ENCODE measurements around the gene CSTF2T. TPM values are rescaled to one million over a fixed set of nuclear protein-coding genes. Genes with fewer than 3 reads are reported as not detected.

CSTF2T gene
- total and polyA plus RNA-seq, 2 donors (not counting 1 experiment from before 2014, with no cell fraction given), result 4.5 to 36.4 TPM

- no peak overlapping the region for H3K27ac Mint-ChIP-seq
- Histone ChIP-seq H3K9ac (ENCODE audit: low read length) (no peak overlapping the region), H3K4me1 (ENCODE audit: control insufficient read depth in 2 of 2, insufficient read depth in 2 of 2, low read length in 2 of 2) (no peaks in the 10 kb centered on the region), H3K27ac (ENCODE audit: low read length in 2 of 2) (no peak overlapping the region), H2AFZ (ENCODE audit: insufficient read depth, low read depth, low read length, poor library complexity, severe bottlenecking) (no peak overlapping the region), H3K27me3 (replicated peaks in 1 of 4; ENCODE audit: control extremely low read depth in 1 of 4, control insufficient read depth in 3 of 4, insufficient read depth in 4 of 4, low read length in 3 of 4) (no peaks in the 10 kb centered on the region), H3K9me3 (ENCODE audit: control extremely low read depth in 1 of 3, control insufficient read depth in 2 of 3, insufficient read depth in 1 of 3, low read length in 2 of 3) (no peaks in the 10 kb centered on the region), H3K4me3 (ENCODE audit: control extremely low read depth in 1 of 5, extremely low read depth in 1 of 5, insufficient read depth in 1 of 5, low read depth in 2 of 5, low read length in 4 of 5) (no peak overlapping the region), H4K20me1 (ENCODE audit: control insufficient read depth, insufficient read depth, low read length, poor library complexity, severe bottlenecking) (no peaks in the 10 kb centered on the region), H3K36me3 (replicated peaks in 1 of 2; ENCODE audit: control extremely low read depth in 1 of 2, control insufficient read depth in 1 of 2, extremely low read depth in 1 of 2, insufficient read depth in 2 of 2, low read length in 1 of 2) (no peaks in the 10 kb centered on the region), H3K4me2 (replicated peaks; ENCODE audit: low read depth, low read length, poor library complexity, severe bottlenecking) (no peak overlapping the region), H3K79me2 (ENCODE audit: control insufficient read depth, insufficient read depth, low read length) (no peaks in the 10 kb centered on the region)
- no peaks in the 10 kb centered on the region for H3K4me1 Mint-ChIP-seq
- ChIA-PET POLR2A (no interaction called here), CTCF (no interaction called here)
- H3K9me3 Mint-ChIP-seq (ENCODE audit: insufficient read depth), result no peaks in the 10 kb centered on the region
- ATAC-seq (ENCODE audit: low read depth), result no peak
- TF ChIP-seq EZH2 (IDR thresholded peaks at IDR 0.05; ENCODE audit: borderline replicate concordance, insufficient read depth, low read depth, low read length, poor library complexity, severe bottlenecking) (no peak), CTCF (IDR thresholded peaks at IDR 0.05) (no peak)
- peaks cover 4% of the 10 kb centered on the region for H3K27me3 Mint-ChIP-seq
- no peak overlapping the region for H3K4me3 Mint-ChIP-seq
- intact Hi-C loops (cut with micrococcal nuclease), result no loop called here
- no peak for DNase-seq
- WGBS (ENCODE audit: insufficient coverage), result 89% methylated on average over 2 of the region's 3 CpGs
Measured at GRCh38 chr10:51663086-51663485, 36.3 kb downstream of the CSTF2T start.

GRCh38 chr10:51659344-51659743 is 40.1 kb downstream of the CSTF2T start:
- Histone ChIP-seq H3K9me3 (ENCODE audit: control extremely low read depth in 1 of 3, control insufficient read depth in 2 of 3, insufficient read depth in 1 of 3, low read length in 2 of 3) (no peaks in the 10 kb centered on the region), H3K27me3 (replicated peaks in 1 of 4; ENCODE audit: control extremely low read depth in 1 of 4, control insufficient read depth in 3 of 4, insufficient read depth in 4 of 4, low read length in 3 of 4) (no peaks in the 10 kb centered on the region), H3K9ac (ENCODE audit: low read length) (no peak overlapping the region), H2AFZ (ENCODE audit: insufficient read depth, low read depth, low read length, poor library complexity, severe bottlenecking) (no peak overlapping the region), H3K4me2 (replicated peaks; ENCODE audit: low read depth, low read length, poor library complexity, severe bottlenecking) (no peak overlapping the region), H3K4me1 (ENCODE audit: control insufficient read depth in 2 of 2, insufficient read depth in 2 of 2, low read length in 2 of 2) (no peaks in the 10 kb centered on the region), H3K27ac (ENCODE audit: low read length in 2 of 2) (no peak overlapping the region), H4K20me1 (ENCODE audit: control insufficient read depth, insufficient read depth, low read length, poor library complexity, severe bottlenecking) (no peaks in the 10 kb centered on the region), H3K4me3 (ENCODE audit: control extremely low read depth in 1 of 5, extremely low read depth in 1 of 5, insufficient read depth in 1 of 5, low read depth in 2 of 5, low read length in 4 of 5) (no peak overlapping the region), H3K36me3 (replicated peaks in 1 of 2; ENCODE audit: control extremely low read depth in 1 of 2, control insufficient read depth in 1 of 2, extremely low read depth in 1 of 2, insufficient read depth in 2 of 2, low read length in 1 of 2) (no peaks in the 10 kb centered on the region), H3K79me2 (ENCODE audit: control insufficient read depth, insufficient read depth, low read length) (no peaks in the 10 kb centered on the region)
- WGBS (ENCODE audit: insufficient coverage), result 36% methylated on average over 1 of the region's 1 CpG
- CTCF ChIA-PET, result interaction anchor here (0.8 kb wide), 1 partner anchor 10 kb away, joined by 3 read pairs; no protein-coding TSS in a partner anchor
- Mint-ChIP-seq H3K27ac (no peak overlapping the region), H3K9me3 (ENCODE audit: insufficient read depth) (no peaks in the 10 kb centered on the region), H3K4me1 (no peaks in the 10 kb centered on the region), H3K4me3 (no peak overlapping the region), H3K27me3 (peaks cover 9% of the 10 kb centered on the region)
- POLR2A ChIA-PET, result no interaction called here
- ATAC-seq (ENCODE audit: low read depth), result no peak
- TF ChIP-seq CTCF (IDR thresholded peaks at IDR 0.05) (no peak), EZH2 (IDR thresholded peaks at IDR 0.05; ENCODE audit: borderline replicate concordance, insufficient read depth, low read depth, low read length, poor library complexity, severe bottlenecking) (no peak)
- no peak for DNase-seq
- intact Hi-C loops (cut with micrococcal nuclease), result no loop called here

Measured in B cell (primary cell).